SK-N-SH (cell line): Measurements from ENCODE around the gene IL20.

Experiments
- CHD2 ChIP-seq: fragments of 150-350 bp; IDR thresholded peaks from 2 replicates; pipeline ENCODE4 v1.6.1; 2018; ENCODE audit warnings: low read length; ENCODE audit not compliant: partially characterized antibody
- EP300 ChIP-seq, 2 experiments: IDR thresholded peaks; 2 replicates each; pipeline versions ENCODE4 v1.4.0 to v1.6.1; 2012; ENCODE audit warnings: borderline replicate concordance in 1 of 2, low read depth in 1 of 2, low read length in 1 of 2
- EZH2phosphoT487 ChIP-seq: fragments of 200-600 bp; sonication (generic); IDR thresholded peaks from 2 replicates; pipeline ENCODE4 v1.6.1; 2017; ENCODE audit warnings: low read depth, mixed run types, mild to moderate bottlenecking, antibody characterized with exemption, moderate library complexity, borderline replicate concordance
- FOXM1 ChIP-seq: IDR thresholded peaks from 2 replicates; pipeline ENCODE4 v1.4.0; 2012; ENCODE audit warnings: low read depth, mild to moderate bottlenecking
- REST ChIP-seq: IDR thresholded peaks from 2 replicates; pipeline ENCODE4 v1.6.1; 2012; ENCODE audit warnings: mild to moderate bottlenecking, low read depth, low read length, moderate library complexity
- TCF12 ChIP-seq: IDR thresholded peaks from 2 replicates; pipeline ENCODE4 v1.4.0; 2012
- USF2 ChIP-seq: fragments of 150-350 bp; IDR thresholded peaks from 2 replicates; pipeline ENCODE4 v1.6.1; 2017; ENCODE audit warnings: antibody characterized with exemption, low read length, low read depth, borderline replicate concordance
- ZBTB33 ChIP-seq: IDR thresholded peaks from 2 replicates; pipeline ENCODE4 v1.4.0; 2012; ENCODE audit warnings: low read depth, borderline replicate concordance
- TF ChIP-seq, protein P1 (sequence below): fragments of 200-600 bp; sonication (generic); IDR thresholded peaks from 2 replicates; pipeline ENCODE4 v1.6.1; 2017; ENCODE audit warnings: antibody characterized with exemption, mild to moderate bottlenecking, moderate library complexity

GRCh38 chr1:206878456-206878855 lies 13.0 kb downstream of the IL20 start:
- TF ChIP-seq ZBTB33: no peak
- TF ChIP-seq TCF12: no peak
- no peak for TF ChIP-seq EP300 (IDR thresholded peaks at IDR 0.05; ENCODE audit: borderline replicate concordance in 1 of 2, low read depth in 1 of 2, low read length in 1 of 2)
- TF ChIP-seq REST: no peak
- TF ChIP-seq, protein P1, sequence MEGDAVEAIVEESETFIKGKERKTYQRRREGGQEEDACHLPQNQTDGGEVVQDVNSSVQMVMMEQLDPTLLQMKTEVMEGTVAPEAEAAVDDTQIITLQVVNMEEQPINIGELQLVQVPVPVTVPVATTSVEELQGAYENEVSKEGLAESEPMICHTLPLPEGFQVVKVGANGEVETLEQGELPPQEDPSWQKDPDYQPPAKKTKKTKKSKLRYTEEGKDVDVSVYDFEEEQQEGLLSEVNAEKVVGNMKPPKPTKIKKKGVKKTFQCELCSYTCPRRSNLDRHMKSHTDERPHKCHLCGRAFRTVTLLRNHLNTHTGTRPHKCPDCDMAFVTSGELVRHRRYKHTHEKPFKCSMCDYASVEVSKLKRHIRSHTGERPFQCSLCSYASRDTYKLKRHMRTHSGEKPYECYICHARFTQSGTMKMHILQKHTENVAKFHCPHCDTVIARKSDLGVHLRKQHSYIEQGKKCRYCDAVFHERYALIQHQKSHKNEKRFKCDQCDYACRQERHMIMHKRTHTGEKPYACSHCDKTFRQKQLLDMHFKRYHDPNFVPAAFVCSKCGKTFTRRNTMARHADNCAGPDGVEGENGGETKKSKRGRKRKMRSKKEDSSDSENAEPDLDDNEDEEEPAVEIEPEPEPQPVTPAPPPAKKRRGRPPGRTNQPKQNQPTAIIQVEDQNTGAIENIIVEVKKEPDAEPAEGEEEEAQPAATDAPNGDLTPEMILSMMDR: peak; percentile 18; the same call in 1 of the 2 replicates
- TF ChIP-seq EZH2phosphoT487: no peak
- TF ChIP-seq USF2: no peak
- TF ChIP-seq FOXM1: no peak
- TF ChIP-seq CHD2: no peak
